Non-pigmented ciliary epithelial cell (primary cell): ENCODE data around the gene GLRX5.
"Not testable (repeated sequence)": the region's sequence is repeated elsewhere in the genome, so short reads cannot be mapped to it uniquely, and the experiment has no call there.

Experiments used
- DNase-seq: peaks from one replicate; pipeline ENCODE4 v3.0.0-alpha.2; 2010; ENCODE audit warnings: low read depth

Gene GLRX5

GRCh38 chr14:95499354-95499750 lies 35.5 kb upstream of the GLRX5 start:
- no peak for DNase-seq

- DNase-seq = no peak
Measured at GRCh38 chr14:95500201-95500681, 34.6 kb upstream of the GLRX5 start.

GRCh38 chr14:95500772-95501401 lies 34.0 kb upstream of the GLRX5 start:
- no peak for DNase-seq

- no peak for DNase-seq
Measured at GRCh38 chr14:95502381-95502950, 32.4 kb upstream of the GLRX5 start.

- no peak for DNase-seq
Measured at GRCh38 chr14:95503365-95504134, 31.3 kb upstream of the GLRX5 start.

- no peak for DNase-seq
Measured at GRCh38 chr14:95504135-95505029, 30.5 kb upstream of the GLRX5 start.

GRCh38 chr14:95505030-95505589 lies 29.7 kb upstream of the GLRX5 start:
- no peak for DNase-seq

- no peak for DNase-seq
Measured at GRCh38 chr14:95507174-95507573, 27.7 kb upstream of the GLRX5 start.

GRCh38 chr14:95507701-95508103 lies 27.1 kb upstream of the GLRX5 start:
- no peak for DNase-seq

- DNase-seq = no peak
Measured at GRCh38 chr14:95508377-95508776, 26.5 kb upstream of the GLRX5 start.

- DNase-seq = no peak
Measured at GRCh38 chr14:95509495-95509894, 25.4 kb upstream of the GLRX5 start.

- not testable (repeated sequence) for DNase-seq
Measured at GRCh38 chr14:95510344-95510743, 24.5 kb upstream of the GLRX5 start.

- DNase-seq = no peak
Measured at GRCh38 chr14:95510804-95511203, 24.0 kb upstream of the GLRX5 start.

- DNase-seq = no peak
Measured at GRCh38 chr14:95511687-95512086, 23.2 kb upstream of the GLRX5 start.

- no peak for DNase-seq
Measured at GRCh38 chr14:95513291-95513690, 21.6 kb upstream of the GLRX5 start.

GRCh38 chr14:95514131-95515079 lies 20.4 kb upstream of the GLRX5 start:
- DNase-seq = no peak

GRCh38 chr14:95515080-95515489 lies 19.8 kb upstream of the GLRX5 start:
- no peak for DNase-seq

GRCh38 chr14:95515596-95516552 lies 19.0 kb upstream of the GLRX5 start:
- no peak for DNase-seq

- DNase-seq = no peak
Measured at GRCh38 chr14:95516554-95517181, 18.2 kb upstream of the GLRX5 start, which contains the start of gene SYNE3. TSS of gene SYNE3 (minus strand) at chr14:95516650. CDS start at chr14:95475821, 40,829 bp downstream.
